ENCODE data around the gene ZNHIT6. TPM values are rescaled to one million over a fixed set of nuclear protein-coding genes. Genes with fewer than 3 reads are reported as not detected.

ZNHIT6 gene
- total and polyA plus RNA-seq, 2 donors (not counting 3 experiments of a cell fraction or from before 2014, with no cell fraction given), result 7.3 to 18.8 TPM

DNA sequence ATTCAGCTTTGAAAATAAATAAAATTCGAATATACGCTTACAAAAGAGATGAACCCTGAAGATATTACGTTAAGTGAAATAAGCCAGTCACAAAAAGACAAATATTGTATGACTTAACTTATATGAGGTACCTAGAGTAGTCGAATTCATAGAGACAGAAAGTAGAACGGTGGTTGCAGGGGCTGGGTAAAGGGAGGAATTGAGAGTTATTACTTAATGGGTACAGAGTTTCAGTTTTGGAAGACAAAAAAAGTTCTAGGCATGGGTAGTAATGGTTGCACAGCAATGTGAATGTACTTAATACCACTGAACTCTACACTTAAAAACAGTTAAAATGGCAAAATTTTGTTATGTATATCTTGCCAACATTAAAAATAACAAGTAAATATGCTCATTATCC lies 48.6 kb upstream of the ZNHIT6 start:
- Histone ChIP-seq H3K4me1 (ENCODE audit: control insufficient read depth, extremely low read depth, insufficient read depth, low read length) (no peaks in the 10 kb centered on the region), H3K27me3 (ENCODE audit: control insufficient read depth in 2 of 2, insufficient read depth in 2 of 2, low read length in 2 of 2) (peaks cover 0 to 3% of the 10 kb centered on the region in 2 experiments), H3K9me1 (replicated peaks; ENCODE audit: control insufficient read depth, extremely low read depth, insufficient read depth, low read length) (no peaks in the 10 kb centered on the region), H2AFZ (ENCODE audit: low read depth, low read length) (no peak overlapping the region), H3K27ac (ENCODE audit: insufficient read depth, low read depth, low read length) (no peak overlapping the region), H3K36me3 (ENCODE audit: control insufficient read depth in 2 of 2, extremely low read depth in 1 of 2, insufficient read depth in 2 of 2, low read length in 2 of 2) (no peaks in the 10 kb centered on the region), H3K4me3 (replicated peaks in 1 of 3; ENCODE audit: insufficient read depth in 1 of 3, low read depth in 1 of 3, low read length in 3 of 3) (no peak overlapping the region), H3K9me3 (replicated peaks; ENCODE audit: control insufficient read depth, insufficient read depth, low read length) (no peaks in the 10 kb centered on the region), H3K4me2 (ENCODE audit: insufficient read depth, low read length) (no peak overlapping the region), H3K9ac (replicated peaks; ENCODE audit: extremely low read depth, insufficient read depth, low read length) (no peak overlapping the region), H3K79me2 (ENCODE audit: control insufficient read depth, insufficient read depth, low read length) (no peaks in the 10 kb centered on the region), H4K20me1 (replicated peaks; ENCODE audit: control insufficient read depth, extremely low read depth, insufficient read depth, low read length) (no peaks in the 10 kb centered on the region)
- BruUV-seq (replicated peaks), result no TSS peak
- no peak for DNase-seq (ENCODE audit: low read depth, low spot score)
- CTCF ChIA-PET, result no interaction called here
- dilution Hi-C loops (cut with MboI; ENCODE audit: extremely low pct_ligation_motif_present, low sequenced_read_pairs) (no loop called here), intact Hi-C loops (cut with micrococcal nuclease) (no loop called here)
- TF ChIP-seq FOS (IDR thresholded peaks at IDR 0.05; ENCODE audit: borderline replicate concordance, insufficient read depth, low read length), result no peak
- no peak for TF ChIP-seq POLR2A (IDR thresholded peaks at IDR 0.05; ENCODE audit: low read depth, low read length)
- POLR2A ChIA-PET, result no interaction called here
- FAIRE-seq, result no peak

DNA sequence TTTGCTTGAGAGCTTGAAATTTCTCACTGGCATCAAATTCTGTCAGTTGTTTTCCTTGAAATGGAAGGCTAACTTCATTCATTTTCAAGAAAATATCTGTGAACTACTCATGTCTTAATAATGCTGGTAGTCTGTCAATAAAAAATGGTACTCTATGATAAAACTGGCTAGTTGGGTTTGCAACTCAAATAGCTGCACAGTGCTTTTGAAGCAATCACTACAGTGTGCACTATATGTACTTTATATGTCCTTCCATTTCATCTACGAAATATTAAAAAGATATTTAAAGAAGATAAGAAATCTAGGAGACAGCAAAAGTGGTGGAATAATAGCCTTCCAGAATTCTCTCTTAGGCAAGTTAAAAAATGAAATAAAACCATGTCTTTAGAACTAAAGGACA lies 39.9 kb upstream of the ZNHIT6 start:
- intact Hi-C loops (cut with micrococcal nuclease), result no loop called here

More for the DNA sequence above, 39.9 kb upstream of the ZNHIT6 start:
- H3K9me3 ChIP-seq (replicated peaks; ENCODE audit: control insufficient read depth, insufficient read depth, low read length), result no peaks in the 10 kb centered on the region
- TF ChIP-seq EZH2 (IDR thresholded peaks at IDR 0.05; ENCODE audit: borderline replicate concordance, low read depth, low read length, severe bottlenecking), result no peak
- TF ChIP-seq, protein P1, sequence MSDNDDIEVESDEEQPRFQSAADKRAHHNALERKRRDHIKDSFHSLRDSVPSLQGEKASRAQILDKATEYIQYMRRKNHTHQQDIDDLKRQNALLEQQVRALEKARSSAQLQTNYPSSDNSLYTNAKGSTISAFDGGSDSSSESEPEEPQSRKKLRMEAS (IDR thresholded peaks at IDR 0.05; ENCODE audit: insufficient read depth, insufficient read length), result no peak
- TF ChIP-seq JUN (IDR thresholded peaks at IDR 0.05; ENCODE audit: borderline replicate concordance, insufficient read depth, insufficient read length, low read depth), result no peak
- no peak for TF ChIP-seq FOS (IDR thresholded peaks at IDR 0.05; ENCODE audit: borderline replicate concordance, insufficient read depth, low read length)
- TF ChIP-seq, protein P2, sequence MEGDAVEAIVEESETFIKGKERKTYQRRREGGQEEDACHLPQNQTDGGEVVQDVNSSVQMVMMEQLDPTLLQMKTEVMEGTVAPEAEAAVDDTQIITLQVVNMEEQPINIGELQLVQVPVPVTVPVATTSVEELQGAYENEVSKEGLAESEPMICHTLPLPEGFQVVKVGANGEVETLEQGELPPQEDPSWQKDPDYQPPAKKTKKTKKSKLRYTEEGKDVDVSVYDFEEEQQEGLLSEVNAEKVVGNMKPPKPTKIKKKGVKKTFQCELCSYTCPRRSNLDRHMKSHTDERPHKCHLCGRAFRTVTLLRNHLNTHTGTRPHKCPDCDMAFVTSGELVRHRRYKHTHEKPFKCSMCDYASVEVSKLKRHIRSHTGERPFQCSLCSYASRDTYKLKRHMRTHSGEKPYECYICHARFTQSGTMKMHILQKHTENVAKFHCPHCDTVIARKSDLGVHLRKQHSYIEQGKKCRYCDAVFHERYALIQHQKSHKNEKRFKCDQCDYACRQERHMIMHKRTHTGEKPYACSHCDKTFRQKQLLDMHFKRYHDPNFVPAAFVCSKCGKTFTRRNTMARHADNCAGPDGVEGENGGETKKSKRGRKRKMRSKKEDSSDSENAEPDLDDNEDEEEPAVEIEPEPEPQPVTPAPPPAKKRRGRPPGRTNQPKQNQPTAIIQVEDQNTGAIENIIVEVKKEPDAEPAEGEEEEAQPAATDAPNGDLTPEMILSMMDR (IDR thresholded peaks at IDR 0.05; ENCODE audit: extremely low read depth in 1 of 2, insufficient read depth in 1 of 2, low read depth in 1 of 2, low read length in 2 of 2), result no peak
- TF ChIP-seq POLR2A (IDR thresholded peaks at IDR 0.05; ENCODE audit: low read depth, low read length), result no peak
- no peak for TF ChIP-seq MYC (IDR thresholded peaks at IDR 0.05; ENCODE audit: low read depth, low read length)
- no peak for TF ChIP-seq POLR2AphosphoS5 (IDR thresholded peaks at IDR 0.05; ENCODE audit: insufficient read depth, low read depth, low read length)
- no peak for TF ChIP-seq GATA2 (IDR thresholded peaks at IDR 0.05; ENCODE audit: insufficient read depth, insufficient read length, low read depth, low read length)
- H3K9ac ChIP-seq (replicated peaks; ENCODE audit: extremely low read depth, insufficient read depth, low read length), result no peak overlapping the region
- ChIA-PET CTCF (interaction anchor here (1.1 kb wide), 1 partner anchor 15 kb away, joined by 3 read pairs; no protein-coding TSS in a partner anchor), POLR2A (no interaction called here)
- no peaks in the 10 kb centered on the region for H3K36me3 ChIP-seq (ENCODE audit: control insufficient read depth in 2 of 2, extremely low read depth in 1 of 2, insufficient read depth in 2 of 2, low read length in 2 of 2)
- dilution Hi-C loops (cut with MboI; ENCODE audit: extremely low pct_ligation_motif_present, low sequenced_read_pairs), result no loop called here
- H3K79me2 ChIP-seq (ENCODE audit: control insufficient read depth, insufficient read depth, low read length), result no peaks in the 10 kb centered on the region
- peaks cover 3 to 4% of the 10 kb centered on the region in 2 experiments for H3K27me3 ChIP-seq (ENCODE audit: control insufficient read depth in 2 of 2, insufficient read depth in 2 of 2, low read length in 2 of 2)
- H3K4me1 ChIP-seq (ENCODE audit: control insufficient read depth, extremely low read depth, insufficient read depth, low read length), result no peaks in the 10 kb centered on the region
- H2AFZ ChIP-seq (ENCODE audit: low read depth, low read length), result no peak overlapping the region
- H3K4me2 ChIP-seq (ENCODE audit: insufficient read depth, low read length), result no peak overlapping the region
- BruUV-seq (replicated peaks), result no TSS peak
- DNase-seq (ENCODE audit: low read depth, low spot score), result no peak
- no peak overlapping the region for H3K27ac ChIP-seq (ENCODE audit: insufficient read depth, low read depth, low read length)
- H3K9me1 ChIP-seq (replicated peaks; ENCODE audit: control insufficient read depth, extremely low read depth, insufficient read depth, low read length), result no peaks in the 10 kb centered on the region
- H4K20me1 ChIP-seq (replicated peaks; ENCODE audit: control insufficient read depth, extremely low read depth, insufficient read depth, low read length), result no peaks in the 10 kb centered on the region
- no peak for FAIRE-seq
- H3K4me3 ChIP-seq (replicated peaks in 1 of 3; ENCODE audit: insufficient read depth in 1 of 3, low read depth in 1 of 3, low read length in 3 of 3), result no peak overlapping the region
